OCI-LY3 (cell line): ENCODE results near the gene PARD3.

Experiments used
- H2AFZ ChIP-seq: fragments of 200-600, 300-600 bp; shearing (Covaris generic); 2 replicates; pipeline ENCODE4 v1.6.0; 2014; ENCODE audit warnings: antibody characterized with exemption, low read depth, low read length
- H3K27ac ChIP-seq: fragments of 200-600, 300-600 bp; sonication (generic); 2 replicates; pipeline ENCODE4 v1.5.1; 2014; ENCODE audit warnings: mild to moderate bottlenecking, low read length, moderate library complexity, mixed read lengths
- H3K27me3 ChIP-seq: fragments of 200-600, 300-600 bp; sonication (generic); 2 replicates; pipeline ENCODE4 v1.6.1; 2014; ENCODE audit warnings: low read depth, low read length, mixed read lengths
- H3K36me3 ChIP-seq: fragments of 200-600, 300-600 bp; sonication (generic); replicated peaks from 2 replicates; pipeline ENCODE3; 2014; ENCODE audit warnings: low read depth, low read length, mixed read lengths
- H3K4me1 ChIP-seq: fragments of 300-600, 200-600 bp; sonication (generic); 2 replicates; pipeline ENCODE4 v1.6.1; 2014; ENCODE audit warnings: low read length, mixed read lengths
- H3K4me2 ChIP-seq: fragments of 200-600, 300-600 bp; sonication (generic); 2 replicates; pipeline ENCODE4 v1.6.1; 2014; ENCODE audit warnings: low read length, mixed read lengths
- H3K4me3 ChIP-seq: fragments of 300-600, 200-600 bp; sonication (generic); 2 replicates; pipeline ENCODE4 v1.5.1; 2014; ENCODE audit warnings: antibody characterized with exemption, mild to moderate bottlenecking, low read length, moderate library complexity
- H3K79me2 ChIP-seq: fragments of 300-600, 200-600 bp; shearing (Covaris generic); 2 replicates; pipeline ENCODE4 v1.6.1; 2014; ENCODE audit warnings: mild to moderate bottlenecking, low read length, mixed read lengths
- H3K9ac ChIP-seq: fragments of 300-600, 200-600 bp; shearing (Covaris generic); 2 replicates; pipeline ENCODE4 v1.6.0; 2014; ENCODE audit warnings: mild to moderate bottlenecking, low read length, moderate library complexity
- H3K9me3 ChIP-seq: fragments of 200-600, 300-600 bp; shearing (Covaris generic); 2 replicates; pipeline ENCODE4 v1.6.1; 2014; ENCODE audit warnings: low read length, mixed read lengths; ENCODE audit not compliant: insufficient read depth
- H4K20me1 ChIP-seq: fragments of 200-600, 300-600 bp; sonication (generic); 2 replicates; pipeline ENCODE4 v1.6.1; 2016; ENCODE audit warnings: low read length, mixed read lengths; ENCODE audit not compliant: insufficient read depth
- CTCF ChIP-seq: fragments of 200-600, 300-600 bp; sonication (generic); IDR thresholded peaks from 2 replicates; pipeline ENCODE4 v1.5.1; 2014; ENCODE audit warnings: antibody characterized with exemption, low read length, low read depth
- EZH2phosphoT487 ChIP-seq: fragments of 200-600 bp; shearing (Covaris generic); IDR thresholded peaks from 2 replicates; pipeline ENCODE4 v1.6.1; 2018; ENCODE audit warnings: antibody characterized with exemption, mixed run types, low read depth

Gene PARD3

DNA sequence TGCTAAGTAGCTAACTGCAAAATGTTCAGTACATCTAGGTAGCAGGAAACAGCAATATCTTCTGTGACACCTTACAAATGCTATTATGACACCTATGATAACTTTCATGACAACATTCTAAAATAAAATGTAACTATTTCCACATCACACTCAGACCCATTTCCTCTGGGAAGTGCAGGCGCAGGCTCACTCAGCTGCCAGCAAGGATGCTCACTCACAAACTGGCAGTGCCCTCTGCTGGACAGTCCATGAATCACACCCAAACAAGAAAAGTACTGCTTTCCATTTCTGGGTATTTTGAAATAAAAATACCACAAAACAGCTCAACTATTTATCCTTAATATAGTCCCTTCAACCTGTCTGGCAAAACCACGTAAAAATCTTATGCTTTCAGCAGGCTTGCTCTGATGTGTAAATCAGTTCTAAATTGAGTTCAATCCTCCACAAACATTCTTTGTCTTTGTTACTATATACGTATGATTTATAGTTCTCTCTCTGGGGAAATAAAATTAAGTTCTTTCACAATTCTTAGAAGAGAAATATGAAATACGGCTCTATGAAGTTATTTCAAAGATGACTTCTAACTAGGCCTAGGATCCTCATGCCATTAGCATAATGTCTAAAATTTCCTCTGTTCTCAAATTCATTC lies 176.6 kb downstream of the PARD3 start:
- Histone ChIP-seq H3K36me3 (no peaks in the 10 kb centered on the region), H3K4me3 (no peak overlapping the region), H3K27ac (no peak overlapping the region), H3K4me2 (no peak overlapping the region), H3K9me3 (no peaks in the 10 kb centered on the region), H3K79me2 (no peaks in the 10 kb centered on the region), H3K27me3 (no peaks in the 10 kb centered on the region), H4K20me1 (no peaks in the 10 kb centered on the region), H3K4me1 (peaks cover 6% of the 10 kb centered on the region), H3K9ac (no peak overlapping the region), H2AFZ (no peak overlapping the region)
- TF ChIP-seq EZH2phosphoT487 (no peak), CTCF (peak; percentile 82)

DNA sequence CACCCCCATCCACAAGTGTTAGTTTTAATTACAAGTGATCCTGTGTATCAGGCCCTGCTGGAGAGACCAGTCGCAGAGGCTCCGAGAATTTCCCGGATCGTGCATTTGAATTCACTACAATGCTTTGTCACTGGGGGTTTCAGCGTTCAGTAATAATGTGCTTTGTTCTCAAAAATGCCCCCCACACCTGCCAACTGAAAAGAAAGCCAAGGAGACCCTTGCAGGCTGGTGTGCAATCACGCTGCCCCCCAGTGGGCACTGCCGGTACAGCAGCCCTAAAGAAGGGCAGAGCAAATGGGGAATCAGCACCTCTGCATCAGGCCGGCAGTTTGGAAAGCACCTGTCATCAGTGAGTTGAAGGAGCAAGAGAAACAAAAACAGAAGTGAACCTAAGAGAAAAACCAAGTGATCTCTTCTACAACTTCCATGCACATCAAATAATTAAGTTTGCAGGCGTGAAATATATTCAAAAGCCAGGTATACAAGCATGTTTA lies 177.6 kb downstream of the PARD3 start:
- Histone ChIP-seq H3K4me1 (peaks cover 6% of the 10 kb centered on the region), H3K79me2 (no peaks in the 10 kb centered on the region), H3K9me3 (no peaks in the 10 kb centered on the region), H3K36me3 (no peaks in the 10 kb centered on the region), H3K4me2 (peak overlapping the region; percentile 43), H2AFZ (no peak overlapping the region), H4K20me1 (no peaks in the 10 kb centered on the region), H3K9ac (no peak overlapping the region), H3K27ac (no peak overlapping the region), H3K4me3 (no peak overlapping the region; the same call in 1 of the 2 replicates), H3K27me3 (no peaks in the 10 kb centered on the region)
- peak; percentile 84 for TF ChIP-seq CTCF
- TF ChIP-seq EZH2phosphoT487: no peak

GRCh38 chr10:34635111-34635510 lies 180.0 kb downstream of the PARD3 start:
- H3K9me3 ChIP-seq: no peaks in the 10 kb centered on the region
- H3K79me2 ChIP-seq: no peaks in the 10 kb centered on the region
- no peaks in the 10 kb centered on the region for H3K36me3 ChIP-seq
- peaks cover 6% of the 10 kb centered on the region for H3K4me1 ChIP-seq
- TF ChIP-seq EZH2phosphoT487: no peak
- TF ChIP-seq CTCF: no peak
- H3K4me2 ChIP-seq: no peak overlapping the region
- H2AFZ ChIP-seq: no peak overlapping the region
- H3K27ac ChIP-seq: no peak overlapping the region
- H4K20me1 ChIP-seq: no peaks in the 10 kb centered on the region
- no peaks in the 10 kb centered on the region for H3K27me3 ChIP-seq
- H3K4me3 ChIP-seq: no peak overlapping the region
- H3K9ac ChIP-seq: no peak overlapping the region

DNA sequence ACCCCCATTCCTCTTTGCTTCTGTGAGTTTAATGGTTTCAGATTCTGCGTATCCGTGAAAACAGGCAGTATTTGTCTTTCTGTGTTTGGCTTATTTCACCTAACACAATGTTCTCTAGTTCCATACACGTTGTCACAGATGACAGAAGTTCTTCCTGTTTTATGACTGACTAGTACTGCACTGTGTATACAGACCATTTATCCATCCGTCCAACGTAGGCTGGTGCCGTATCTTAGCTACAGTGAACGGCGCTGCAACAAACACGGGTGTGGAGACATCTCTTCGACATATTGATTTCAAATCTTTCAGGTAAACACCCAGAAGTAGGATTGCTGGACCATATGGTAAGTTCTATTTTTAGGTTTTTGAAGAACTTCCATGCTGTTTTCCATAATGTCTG lies 181.7 kb downstream of the PARD3 start:
- Histone ChIP-seq H3K36me3 (no peaks in the 10 kb centered on the region), H4K20me1 (no peaks in the 10 kb centered on the region), H3K9ac (no peak overlapping the region), H3K4me2 (no peak overlapping the region), H3K79me2 (no peaks in the 10 kb centered on the region), H3K27ac (no peak overlapping the region), H3K4me1 (peaks cover 6% of the 10 kb centered on the region), H3K4me3 (no peak overlapping the region), H3K9me3 (no peaks in the 10 kb centered on the region), H3K27me3 (no peaks in the 10 kb centered on the region), H2AFZ (no peak overlapping the region)
- TF ChIP-seq EZH2phosphoT487 (no peak), CTCF (no peak)
